Sigmoid colon (tissue), 7 donors: Measurements from ENCODE around the gene ERG. TPM values are rescaled to one million over a fixed set of nuclear protein-coding genes. Genes with fewer than 3 reads are reported as not detected.

ENCODE experiments used
- DNase-seq: peaks from one replicate; pipeline ENCODE4 v3.0.0-alpha.2; 2019
- H3K27ac ChIP-seq, 4 donors: fragments of 200-600 bp; sonication (generic); one replicate each; pipeline ENCODE4 v1.5.1; 2016 to 2019; ENCODE audit warnings: mild to moderate bottlenecking in 1 of 4
- H3K27me3 ChIP-seq, 3 donors: fragments of 200-600 bp; sonication (generic); one replicate each; pipeline ENCODE4 v1.5.1; 2019; ENCODE audit warnings: mild to moderate bottlenecking in 1 of 3
- H3K36me3 ChIP-seq, 4 donors: fragments of 200-600 bp; sonication (generic); one replicate each; pipeline ENCODE4 v1.5.1; 2016 to 2019
- H3K4me1 ChIP-seq, 4 donors: fragments of 200-600 bp; sonication (generic); one replicate each; pipeline ENCODE4 v1.5.1; 2017 to 2019
- H3K4me3 ChIP-seq, 4 donors: fragments of 200-600 bp; sonication (generic); one replicate each; pipeline ENCODE4 v1.5.1; 2017 to 2019; ENCODE audit warnings: mild to moderate bottlenecking in 2 of 4, moderate library complexity in 1 of 4
- H3K9me3 ChIP-seq, 4 donors: fragments of 200-600 bp in 3 of 4; sonication (generic) in 3 of 4; one replicate each; pipeline versions ENCODE4 v1.5.1 to v1.6.1; 2013 to 2019
- EP300 ChIP-seq, 4 donors: sonication (generic); formaldehyde crosslinking; IDR thresholded peaks; one replicate each; pipeline ENCODE4 v1.6.1; 2017; ENCODE audit warnings: antibody characterized with exemption in 4 of 4
- POLR2A ChIP-seq, 2 donors: fragments of 450-650 bp; IDR thresholded peaks; one replicate each; pipeline ENCODE4 v1.6.1; 2016; ENCODE audit warnings: antibody characterized with exemption in 2 of 2, mild to moderate bottlenecking in 2 of 2, moderate library complexity in 2 of 2
- POLR2AphosphoS5 ChIP-seq, 4 donors: sonication (generic); formaldehyde crosslinking; IDR thresholded peaks; one replicate each; pipeline ENCODE4 v1.6.1; 2017; ENCODE audit warnings: antibody characterized with exemption in 4 of 4
- WGBS, 2 donors: extraction: QIAGEN DNeasy Blood & Tissue Kit; methylation state at CpG; one replicate each; pipeline ENCODE4 v1.1.7; 2013; 5-methylcytosine and 5-hydroxymethylcytosine counted together
- intact Hi-C: fragments of 100-400 bp; cut with DNase I; formaldehyde crosslinking; loops from one replicate; pipeline ENCODE4 v1.15.1; 2023
- polyA plus RNA-seq, 3 donors: library from polyadenylated mRNA; stranded (reverse); fragments of 200-250 nt; gene quantifications; one replicate each; pipeline ENCODE4 v1.2.3, GENCODE V29; 2013
- total RNA-seq, 4 donors: library from RNA; depleted of rRNA; stranded (reverse); fragments of >200 nt; gene quantifications; one replicate each; pipeline ENCODE4 v1.1.0, GENCODE V29; 2016
- TF ChIP-seq, protein P1 (sequence below), 4 experiments: fragments of 450-650 bp in 3 of 4; fragments of 200-600 bp in 1 of 4; IDR thresholded peaks; one replicate each; pipeline ENCODE4 v1.5.1; 2016 to 2019; ENCODE audit warnings: antibody characterized with exemption in 4 of 4, mild to moderate bottlenecking in 3 of 4, moderate library complexity in 2 of 4
- donor health status: healthy with polysubstance abuse.
- donor health status: Bipolar disorder and iron deficiency.
- donor health status: healthy.

Gene ERG
- total and polyA plus RNA-seq, 7 donors, result 1.8 to 6.4 (median 4.1) TPM

DNA sequence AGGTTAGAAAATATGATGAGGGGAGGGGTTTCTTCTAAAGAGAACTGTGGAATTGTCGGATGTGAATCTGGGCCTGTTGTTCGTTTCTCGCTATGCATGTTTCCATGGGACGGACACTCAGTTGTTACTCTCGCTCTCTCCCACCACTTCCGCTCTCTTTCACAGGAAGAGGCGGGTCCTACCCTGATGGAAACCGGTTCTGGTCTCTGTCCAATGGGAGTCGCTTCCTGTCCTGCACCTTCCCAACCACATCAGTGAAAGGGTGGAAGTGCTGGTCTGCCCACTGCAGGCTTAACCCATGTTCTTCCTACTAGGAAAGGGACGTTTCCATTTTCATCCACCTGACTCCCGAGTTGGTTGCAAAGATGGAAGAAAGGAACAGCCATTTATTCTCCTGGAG, 122.0 kb downstream of the ERG start:
- TF ChIP-seq POLR2A (IDR thresholded peaks at IDR 0.05), result no peak
- TF ChIP-seq, protein P1, sequence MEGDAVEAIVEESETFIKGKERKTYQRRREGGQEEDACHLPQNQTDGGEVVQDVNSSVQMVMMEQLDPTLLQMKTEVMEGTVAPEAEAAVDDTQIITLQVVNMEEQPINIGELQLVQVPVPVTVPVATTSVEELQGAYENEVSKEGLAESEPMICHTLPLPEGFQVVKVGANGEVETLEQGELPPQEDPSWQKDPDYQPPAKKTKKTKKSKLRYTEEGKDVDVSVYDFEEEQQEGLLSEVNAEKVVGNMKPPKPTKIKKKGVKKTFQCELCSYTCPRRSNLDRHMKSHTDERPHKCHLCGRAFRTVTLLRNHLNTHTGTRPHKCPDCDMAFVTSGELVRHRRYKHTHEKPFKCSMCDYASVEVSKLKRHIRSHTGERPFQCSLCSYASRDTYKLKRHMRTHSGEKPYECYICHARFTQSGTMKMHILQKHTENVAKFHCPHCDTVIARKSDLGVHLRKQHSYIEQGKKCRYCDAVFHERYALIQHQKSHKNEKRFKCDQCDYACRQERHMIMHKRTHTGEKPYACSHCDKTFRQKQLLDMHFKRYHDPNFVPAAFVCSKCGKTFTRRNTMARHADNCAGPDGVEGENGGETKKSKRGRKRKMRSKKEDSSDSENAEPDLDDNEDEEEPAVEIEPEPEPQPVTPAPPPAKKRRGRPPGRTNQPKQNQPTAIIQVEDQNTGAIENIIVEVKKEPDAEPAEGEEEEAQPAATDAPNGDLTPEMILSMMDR (IDR thresholded peaks at IDR 0.05), result no peak
- TF ChIP-seq POLR2AphosphoS5 (IDR thresholded peaks at IDR 0.05), result no peak
- no peak overlapping the region for H3K27ac ChIP-seq
- no peaks in the 10 kb centered on the region for H3K27me3 ChIP-seq
- H3K4me3 ChIP-seq, result no peak overlapping the region
- no peaks in the 10 kb centered on the region for H3K4me1 ChIP-seq
- no peaks in the 10 kb centered on the region for H3K36me3 ChIP-seq
- intact Hi-C loops, result no loop called here
- 60 to 89% methylated on average over 11 of the region's 11 CpGs for WGBS, 2 donors
- no peak for DNase-seq
- peaks cover 0 to 2% (median 0%) of the 10 kb centered on the region in 4 donors for H3K9me3 ChIP-seq

- H3K4me3 ChIP-seq, result no peak overlapping the region
- H3K27ac ChIP-seq, result no peak overlapping the region
- no peak for DNase-seq
- WGBS, 2 donors, result 86 to 87% methylated on average over 4 of the region's 4 CpGs
- no peaks in the 10 kb centered on the region for H3K4me1 ChIP-seq
- no peaks in the 10 kb centered on the region for H3K27me3 ChIP-seq
- H3K9me3 ChIP-seq, result peaks cover 0 to 2% (median 0%) of the 10 kb centered on the region in 4 donors
- H3K36me3 ChIP-seq, result no peaks in the 10 kb centered on the region
- TF ChIP-seq POLR2A (IDR thresholded peaks at IDR 0.05), result no peak
- intact Hi-C loops, result no loop called here
Observed at GRCh38 chr21:38367646-38368045, 130.6 kb downstream of the ERG start.

DNA sequence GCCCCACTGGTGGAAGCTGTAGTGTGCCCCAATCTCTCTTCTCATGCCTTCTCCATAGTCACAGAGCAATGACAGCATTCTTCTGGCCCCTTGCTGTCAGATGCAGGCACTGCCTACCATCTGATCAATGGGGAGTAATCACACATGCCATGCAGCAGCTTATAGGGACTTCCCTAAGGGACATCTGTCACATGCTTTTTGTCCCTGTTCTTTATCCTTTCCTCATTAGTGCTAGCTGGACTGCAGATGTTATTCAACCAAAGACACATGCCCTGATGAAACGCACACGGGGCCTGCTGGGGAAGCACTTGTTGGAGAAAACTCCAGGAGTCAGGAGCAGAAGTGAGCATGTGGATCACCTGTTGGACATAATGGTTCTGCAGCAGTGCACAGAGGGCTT, 132.8 kb downstream of the ERG start:
- 83 to 94% methylated on average over 2 of the region's 2 CpGs for WGBS, 2 donors
- DNase-seq, result no peak
- TF ChIP-seq, protein P1 (IDR thresholded peaks at IDR 0.05), result no peak
- TF ChIP-seq POLR2AphosphoS5 (IDR thresholded peaks at IDR 0.05) (no peak), EP300 (IDR thresholded peaks at IDR 0.05) (no peak), POLR2A (IDR thresholded peaks at IDR 0.05) (no peak)
- H3K4me3 ChIP-seq, result no peak overlapping the region
- no peaks in the 10 kb centered on the region for H3K36me3 ChIP-seq
- H3K4me1 ChIP-seq, result no peaks in the 10 kb centered on the region
- no peaks in the 10 kb centered on the region for H3K9me3 ChIP-seq
- intact Hi-C loops, result no loop called here
- H3K27ac ChIP-seq, result no peak overlapping the region
- H3K27me3 ChIP-seq, result no peaks in the 10 kb centered on the region

DNA sequence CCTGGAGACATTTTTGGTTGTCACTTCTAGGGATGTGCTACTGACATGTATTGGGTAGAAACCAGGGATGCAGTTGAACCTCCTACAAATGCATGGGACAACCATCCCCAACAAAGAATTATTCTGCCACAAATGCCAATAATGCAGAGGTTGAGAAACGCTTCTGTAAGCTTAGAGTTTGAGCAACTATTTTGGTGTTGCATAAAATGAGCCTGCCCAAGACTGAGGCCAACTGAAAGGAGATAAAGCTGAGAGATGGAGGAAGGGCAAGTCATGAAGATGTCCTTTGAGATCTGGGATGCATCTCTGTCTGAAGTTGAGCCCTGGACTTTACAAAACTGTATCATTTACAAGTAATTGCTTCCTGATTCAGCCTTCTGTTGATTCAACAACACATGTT, 134.6 kb downstream of the ERG start:
- TF ChIP-seq EP300 (IDR thresholded peaks at IDR 0.05) (no peak), POLR2A (IDR thresholded peaks at IDR 0.05) (no peak), POLR2AphosphoS5 (IDR thresholded peaks at IDR 0.05) (no peak)
- TF ChIP-seq, protein P1 (IDR thresholded peaks at IDR 0.05), result no peak
- no peaks in the 10 kb centered on the region for H3K4me1 ChIP-seq
- no peak for DNase-seq
- H3K36me3 ChIP-seq, result no peaks in the 10 kb centered on the region
- no peaks in the 10 kb centered on the region for H3K9me3 ChIP-seq
- H3K4me3 ChIP-seq, result no peak overlapping the region
- peaks cover 0 to 1% (median 0%) of the 10 kb centered on the region in 3 donors for H3K27me3 ChIP-seq
- H3K27ac ChIP-seq, result no peak overlapping the region
- intact Hi-C loops, result no loop called here
- WGBS, 2 donors, result 83 to 85% methylated on average over 1 of the region's 1 CpG

DNA sequence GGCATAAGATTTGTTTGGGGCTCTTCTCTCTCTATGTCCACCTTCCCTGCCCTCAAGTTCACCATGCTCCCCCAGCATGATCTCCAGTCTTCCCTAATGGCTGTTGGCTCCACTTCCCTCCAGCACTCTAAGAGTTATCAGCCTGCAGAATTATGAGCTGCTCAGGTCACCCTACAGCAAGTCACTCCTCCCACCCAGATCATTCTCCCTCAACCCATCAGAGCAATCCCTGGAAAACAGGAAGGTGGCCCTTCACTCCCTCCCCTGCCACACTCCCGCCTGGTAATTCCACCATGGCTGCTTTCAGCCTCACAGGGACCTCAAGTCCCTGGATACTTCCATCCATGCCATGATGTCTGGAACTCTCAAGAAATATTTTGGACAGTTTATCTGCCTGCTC, 137.0 kb downstream of the ERG start:
- Histone ChIP-seq H3K4me3 (no peak overlapping the region), H3K9me3 (no peaks in the 10 kb centered on the region), H3K4me1 (no peaks in the 10 kb centered on the region), H3K27me3 (peaks cover 0 to 5% (median 0%) of the 10 kb centered on the region in 3 donors), H3K36me3 (no peaks in the 10 kb centered on the region), H3K27ac (no peak overlapping the region)
- 76 to 88% methylated on average over 1 of the region's 1 CpG for WGBS, 2 donors
- DNase-seq, result no peak
- intact Hi-C loops, result no loop called here
- no peak for TF ChIP-seq POLR2A (IDR thresholded peaks at IDR 0.05)
- TF ChIP-seq, protein P1 (IDR thresholded peaks at IDR 0.05), result no peak
- TF ChIP-seq EP300 (IDR thresholded peaks at IDR 0.05), result no peak
- no peak for TF ChIP-seq POLR2AphosphoS5 (IDR thresholded peaks at IDR 0.05)
